Stomach (tissue), 4 donors: Measurements from ENCODE around the gene PLXND1.

ENCODE experiments used
- EP300 ChIP-seq: sonication (generic); formaldehyde crosslinking; IDR thresholded peaks from one replicate; pipeline ENCODE4 v1.6.1; 2017; ENCODE audit warnings: antibody characterized with exemption
- TF ChIP-seq, protein P1 (sequence below), 7 experiments: fragments of 450-650 bp in 4 of 7; fragments of 200-600 bp in 3 of 7; sonication (generic) in 3 of 7; IDR thresholded peaks; one replicate each; pipeline ENCODE4 v1.5.1; 2016 to 2019; ENCODE audit warnings: antibody characterized with exemption in 7 of 7, control low read depth in 2 of 7, mild to moderate bottlenecking in 1 of 7

DNA sequence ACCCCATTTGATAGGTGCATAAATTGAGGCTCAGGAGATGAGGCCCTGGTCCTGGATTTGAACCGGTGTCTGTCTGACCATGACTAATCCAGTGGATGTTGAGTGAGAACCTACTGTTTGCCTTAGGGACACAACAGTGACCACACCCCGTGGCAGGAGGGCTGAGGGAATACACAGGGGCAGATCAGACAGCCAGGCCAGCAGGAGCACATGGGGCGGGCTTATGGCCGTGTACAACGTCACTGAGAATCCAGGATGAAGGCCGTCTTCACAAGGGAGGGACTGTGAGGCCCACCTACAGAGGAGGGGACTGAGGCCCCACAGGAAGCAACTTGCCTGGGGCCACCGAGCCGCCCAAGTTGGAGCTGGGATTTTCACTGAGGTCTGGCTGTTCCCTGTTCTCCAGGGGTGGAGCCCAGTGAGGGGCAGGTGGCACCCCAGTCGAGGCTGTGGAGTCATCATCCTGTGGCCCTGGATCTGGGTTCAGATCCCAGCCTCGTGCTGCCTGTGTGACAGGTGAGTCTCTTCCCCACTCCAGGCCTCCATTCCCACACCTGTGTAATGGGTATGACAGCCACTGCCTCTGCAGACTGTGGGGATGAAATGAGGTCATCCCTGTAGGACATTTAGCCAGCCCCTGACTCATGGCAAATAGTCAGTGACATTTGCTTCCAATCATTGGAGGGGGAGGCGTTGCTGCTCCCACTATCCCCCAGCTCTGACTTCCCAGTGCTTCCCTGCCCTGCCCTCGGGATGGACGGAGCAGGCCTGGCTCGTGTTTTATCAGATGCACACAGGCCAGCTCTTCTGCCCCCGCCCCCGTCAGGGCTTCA, 6.3 kb upstream of the PLXND1 start:
- TF ChIP-seq, protein P1, sequence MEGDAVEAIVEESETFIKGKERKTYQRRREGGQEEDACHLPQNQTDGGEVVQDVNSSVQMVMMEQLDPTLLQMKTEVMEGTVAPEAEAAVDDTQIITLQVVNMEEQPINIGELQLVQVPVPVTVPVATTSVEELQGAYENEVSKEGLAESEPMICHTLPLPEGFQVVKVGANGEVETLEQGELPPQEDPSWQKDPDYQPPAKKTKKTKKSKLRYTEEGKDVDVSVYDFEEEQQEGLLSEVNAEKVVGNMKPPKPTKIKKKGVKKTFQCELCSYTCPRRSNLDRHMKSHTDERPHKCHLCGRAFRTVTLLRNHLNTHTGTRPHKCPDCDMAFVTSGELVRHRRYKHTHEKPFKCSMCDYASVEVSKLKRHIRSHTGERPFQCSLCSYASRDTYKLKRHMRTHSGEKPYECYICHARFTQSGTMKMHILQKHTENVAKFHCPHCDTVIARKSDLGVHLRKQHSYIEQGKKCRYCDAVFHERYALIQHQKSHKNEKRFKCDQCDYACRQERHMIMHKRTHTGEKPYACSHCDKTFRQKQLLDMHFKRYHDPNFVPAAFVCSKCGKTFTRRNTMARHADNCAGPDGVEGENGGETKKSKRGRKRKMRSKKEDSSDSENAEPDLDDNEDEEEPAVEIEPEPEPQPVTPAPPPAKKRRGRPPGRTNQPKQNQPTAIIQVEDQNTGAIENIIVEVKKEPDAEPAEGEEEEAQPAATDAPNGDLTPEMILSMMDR (IDR thresholded peaks at IDR 0.05): no peak
- TF ChIP-seq EP300: no peak
